Activated T-helper 17 cell treated with anti-CD3 and anti-CD28 coated beads, Interleukin-2, amount 50 U/mL, for 72 hours (primary cell): Measurements from ENCODE around the gene SEZ6L2. TPM values are rescaled to one million over a fixed set of nuclear protein-coding genes. Genes with fewer than 3 reads are reported as not detected.
"Not testable (repeated sequence)": the region's sequence is repeated elsewhere in the genome, so short reads cannot be mapped to it uniquely, and the experiment has no call there.

Experiments used
- ATAC-seq: fragments of 150-1000 bp; cut with Tn5 transposase; replicated peaks from 2 replicates; pipeline ENCODE4 v1.10.0; 2021; ENCODE audit warnings: mild to moderate bottlenecking, moderate library complexity
- H3K27ac Mint-ChIP-seq: one replicate; pipeline ENCODE4 v1.8.0; 2022; ENCODE audit warnings: mixed read lengths
- H3K27me3 Mint-ChIP-seq: one replicate; pipeline ENCODE4 v1.8.0; 2022; ENCODE audit warnings: mixed read lengths
- H3K36me3 Mint-ChIP-seq: one replicate; pipeline ENCODE4 v1.8.0; 2022; ENCODE audit warnings: low read depth, mild to moderate bottlenecking, mixed read lengths
- H3K4me1 Mint-ChIP-seq: one replicate; pipeline ENCODE4 v1.8.0; 2022; ENCODE audit warnings: mixed read lengths
- H3K4me3 Mint-ChIP-seq: one replicate; pipeline ENCODE4 v1.8.0; 2022; ENCODE audit warnings: mild to moderate bottlenecking, mixed read lengths
- H3K9me3 Mint-ChIP-seq: one replicate; pipeline ENCODE4 v1.8.0; 2022; ENCODE audit warnings: mixed read lengths
- total RNA-seq, 2 donors: library from RNA; stranded (reverse); gene quantifications; one replicate each; pipeline ENCODE4 v1.2.3, GENCODE V29; 2022

Gene SEZ6L2
- total RNA-seq = under 1 TPM in 1 of 2 donors, not detected in 1; 0.56 TPM

DNA sequence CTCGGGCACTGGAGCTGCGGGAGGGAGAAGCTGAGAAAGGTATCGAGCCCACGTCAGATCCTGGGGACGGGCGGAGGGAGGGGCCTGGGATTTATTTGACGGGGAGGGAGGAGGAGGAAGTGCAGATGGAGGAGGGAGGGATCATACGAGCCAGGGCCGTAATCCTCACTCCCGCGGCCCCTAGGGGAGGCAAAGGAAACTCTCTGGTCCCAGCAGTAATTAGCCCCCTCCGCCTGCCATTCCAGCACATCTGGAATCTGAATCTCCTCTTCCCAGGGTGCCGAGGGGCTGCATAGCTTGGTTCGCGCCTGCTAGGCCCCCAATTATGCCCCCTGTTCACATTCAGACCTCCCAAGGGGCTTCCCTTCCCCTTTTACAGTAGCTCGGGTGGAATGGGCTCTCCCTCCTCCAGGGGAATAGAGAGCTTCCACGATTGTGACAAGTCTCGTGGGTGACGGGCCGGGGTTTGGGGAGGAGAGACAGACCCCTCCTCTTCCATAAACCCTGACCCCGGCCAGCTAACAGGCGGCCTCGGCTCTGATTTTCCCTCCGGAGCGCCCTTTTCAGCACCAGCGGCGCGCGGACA, at the start of gene SEZ6L2:
TSS of gene SEZ6L2 (minus strand) at position 35 of the 586 bp plus-strand sequence. CDS start 531 bp downstream, outside the sequence.
- Mint-ChIP-seq H3K27me3 (peaks cover 27% of the 10 kb centered on the region), H3K9me3 (no peaks in the 10 kb centered on the region), H3K27ac (peak within 1 kb of the TSS; percentile 71), H3K4me3 (peak within 1 kb of the TSS; percentile 89), H3K36me3 (no peaks in the 10 kb centered on the region), H3K4me1 (peaks cover 12% of the 10 kb centered on the region)
- peak; percentile 19 for ATAC-seq

DNA sequence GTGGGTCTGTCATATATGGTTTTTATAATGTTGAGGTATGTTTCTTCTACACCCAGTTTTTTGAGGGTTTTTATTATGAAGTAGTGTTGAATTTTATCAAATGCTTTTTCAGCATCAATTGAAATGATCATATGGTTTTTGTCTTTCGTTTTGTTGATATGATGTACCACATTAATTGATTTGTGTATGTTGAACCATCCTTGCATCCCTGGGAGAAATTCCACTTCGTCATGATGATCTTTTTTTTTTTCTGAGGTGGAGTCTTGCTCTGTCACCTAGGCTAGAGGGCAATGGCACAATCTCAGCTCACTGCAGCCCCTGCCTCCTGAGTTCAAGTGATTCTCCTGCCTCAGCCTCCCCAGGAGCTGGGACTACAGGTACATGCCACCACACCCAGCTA, 48.5 kb upstream of the SEZ6L2 start:
- H3K27me3 Mint-ChIP-seq = no peaks in the 10 kb centered on the region
- H3K4me1 Mint-ChIP-seq = peaks cover 5% of the 10 kb centered on the region
- H3K36me3 Mint-ChIP-seq = no peaks in the 10 kb centered on the region
- H3K9me3 Mint-ChIP-seq = peaks cover 4% of the 10 kb centered on the region
- no peak for ATAC-seq
- no peak overlapping the region for H3K4me3 Mint-ChIP-seq
- H3K27ac Mint-ChIP-seq = no peak overlapping the region

DNA sequence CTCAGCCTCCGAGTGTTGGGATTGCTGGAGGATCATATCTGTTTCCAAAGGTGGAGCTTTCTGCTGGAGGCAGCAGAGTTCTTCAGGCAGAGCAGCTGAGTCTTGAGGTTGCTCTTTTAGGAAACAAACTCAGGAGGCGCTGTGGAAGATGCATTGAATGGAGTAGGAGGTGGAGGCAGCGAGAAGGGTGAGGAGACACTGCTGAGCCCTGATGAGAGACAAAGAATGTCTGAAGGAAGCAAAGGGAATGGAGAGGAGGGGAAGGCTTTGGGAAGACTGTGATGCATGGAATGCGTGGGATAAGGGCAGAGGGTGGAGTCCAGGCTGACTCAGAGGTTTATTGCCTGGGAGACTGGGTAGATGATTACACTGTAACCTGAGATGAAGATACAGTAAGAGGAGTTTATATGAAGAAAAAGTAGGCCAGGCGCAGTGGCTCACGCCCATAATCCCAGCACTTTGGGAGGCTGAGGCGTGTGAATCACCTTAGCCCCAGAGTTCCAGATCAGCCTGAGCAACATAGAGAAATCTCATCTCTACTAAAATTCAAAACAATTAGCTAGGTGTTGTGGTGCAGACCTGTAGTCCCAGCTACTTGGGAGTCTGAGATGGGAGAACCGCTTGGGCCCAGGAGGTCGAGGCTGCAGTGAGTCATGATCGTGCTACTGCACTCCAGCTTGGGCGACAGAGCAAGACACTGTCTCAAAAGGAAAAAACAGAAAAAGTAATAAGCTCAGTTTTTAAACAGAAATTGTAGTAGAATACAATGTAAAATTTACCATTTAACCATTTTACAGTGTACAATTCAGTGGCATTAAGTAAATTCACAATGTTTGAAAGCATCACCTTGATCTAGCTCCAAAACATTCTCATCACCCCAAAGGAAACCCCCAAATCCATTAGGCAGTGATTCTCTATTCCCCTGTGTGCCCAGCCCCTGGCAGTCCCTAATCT, 44.8 kb upstream of the SEZ6L2 start:
- H3K27ac Mint-ChIP-seq = peak overlapping the region; percentile 44
- no peaks in the 10 kb centered on the region for H3K36me3 Mint-ChIP-seq
- peaks cover 5% of the 10 kb centered on the region for H3K4me1 Mint-ChIP-seq
- no peak overlapping the region for H3K4me3 Mint-ChIP-seq
- ATAC-seq = no peak
- peaks cover 4% of the 10 kb centered on the region for H3K27me3 Mint-ChIP-seq
- H3K9me3 Mint-ChIP-seq = no peaks in the 10 kb centered on the region

DNA sequence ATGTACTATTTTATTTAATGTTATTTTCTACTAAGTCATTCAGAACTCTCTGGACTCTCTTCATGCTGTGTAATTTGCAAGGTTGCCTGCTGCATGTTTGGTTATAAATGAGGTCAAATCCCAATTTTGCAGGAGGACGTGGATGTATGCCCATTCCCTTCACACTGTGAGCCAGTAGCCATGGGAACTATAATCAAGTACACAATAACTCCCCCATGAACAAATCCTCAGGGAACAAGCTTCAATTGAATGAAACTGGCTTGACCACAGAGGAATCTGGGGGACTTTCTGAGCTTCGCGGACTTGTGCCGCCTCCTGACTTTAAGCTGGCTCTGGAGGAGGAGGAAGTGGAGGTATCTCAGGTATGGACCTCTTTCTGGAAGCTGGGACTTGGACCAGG, 41.3 kb upstream of the SEZ6L2 start:
- H3K27me3 Mint-ChIP-seq = peaks cover 11% of the 10 kb centered on the region
- no peaks in the 10 kb centered on the region for H3K36me3 Mint-ChIP-seq
- H3K4me3 Mint-ChIP-seq = no peak overlapping the region
- ATAC-seq = no peak
- H3K9me3 Mint-ChIP-seq = no peaks in the 10 kb centered on the region
- peaks cover 5% of the 10 kb centered on the region for H3K4me1 Mint-ChIP-seq
- no peak overlapping the region for H3K27ac Mint-ChIP-seq

DNA sequence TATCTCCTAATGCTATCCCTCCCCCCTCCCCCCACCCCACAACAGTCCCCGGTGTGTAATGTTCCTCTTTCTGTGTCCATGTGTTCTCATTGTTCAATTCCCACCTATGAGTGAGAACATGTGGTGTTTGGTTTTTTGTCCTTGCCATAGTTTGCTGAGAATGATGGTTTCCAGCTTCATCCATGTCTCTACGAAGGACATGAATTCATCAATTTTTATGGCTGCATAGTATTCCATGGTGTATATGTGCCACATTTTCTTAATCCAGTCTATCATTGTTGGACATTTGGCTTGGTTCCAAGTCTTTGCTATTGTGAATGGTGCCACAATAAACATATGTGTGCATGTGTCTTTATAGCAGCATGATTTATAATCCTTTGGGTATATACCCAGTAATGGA, 32.4 kb upstream of the SEZ6L2 start:
- not testable (repeated sequence) for H3K4me1 Mint-ChIP-seq, H3K36me3 Mint-ChIP-seq, H3K27ac Mint-ChIP-seq, ATAC-seq, H3K4me3 Mint-ChIP-seq, H3K27me3 Mint-ChIP-seq, H3K9me3 Mint-ChIP-seq

DNA sequence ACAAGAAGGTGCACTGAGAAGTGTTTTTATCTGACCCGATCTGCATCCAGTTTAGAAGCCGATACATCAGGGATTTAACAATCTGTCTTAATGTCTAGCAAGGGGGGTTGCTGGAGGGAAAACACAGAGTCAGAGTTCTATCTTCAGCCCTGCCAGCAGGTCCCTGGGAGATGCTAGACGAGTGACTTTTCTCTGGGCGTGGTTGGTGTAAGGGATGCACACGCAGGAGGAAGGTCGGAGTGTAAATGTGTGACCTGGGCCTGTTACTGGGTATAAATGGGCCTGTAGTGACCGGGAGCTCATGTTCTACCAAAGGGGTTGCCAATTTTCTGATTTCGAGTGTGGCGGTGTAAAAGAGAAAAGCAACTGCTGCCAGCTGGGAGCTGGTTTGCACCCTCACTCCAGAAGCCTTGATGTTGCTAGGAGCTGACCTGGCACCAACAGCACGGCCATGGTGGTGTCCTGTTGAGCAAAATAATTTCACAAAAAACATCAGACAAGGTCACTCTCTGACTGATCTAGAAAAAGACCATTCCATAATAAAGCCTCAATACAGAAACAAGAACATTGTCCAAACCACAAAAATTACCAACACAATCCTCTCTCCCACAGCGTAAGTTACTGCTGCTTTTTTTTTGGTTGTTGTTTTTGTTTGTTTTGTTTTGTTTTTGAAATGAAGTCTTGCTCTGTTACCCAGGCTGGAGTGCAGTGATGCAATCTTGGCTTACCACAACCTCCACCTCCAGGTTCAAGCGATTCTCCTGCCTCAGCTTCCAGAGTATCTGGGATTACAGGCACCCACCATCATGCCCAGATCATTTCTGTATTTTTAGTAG, 27.9 kb upstream of the SEZ6L2 start:
- Mint-ChIP-seq H3K27ac (peak overlapping the region; percentile 96), H3K9me3 (no peaks in the 10 kb centered on the region)
- ATAC-seq = no peak

DNA sequence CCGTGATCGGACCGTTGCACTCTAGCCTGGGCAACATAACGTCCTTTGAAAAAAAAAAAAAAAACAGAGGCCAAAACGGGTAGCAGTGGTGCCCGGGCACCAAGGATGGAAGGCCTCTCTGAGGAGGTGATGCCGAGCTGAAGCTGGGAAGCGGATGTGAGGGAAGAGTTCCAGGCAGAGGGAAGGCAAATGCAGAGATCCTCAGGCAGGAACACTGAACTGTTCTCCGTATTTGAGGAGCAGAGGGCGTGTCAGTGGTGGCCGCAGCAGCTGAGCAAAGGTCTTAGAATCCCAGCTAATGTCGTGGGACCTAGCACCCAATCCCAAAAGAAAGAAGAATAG, 27.3 kb upstream of the SEZ6L2 start:
- Mint-ChIP-seq H3K4me3 (peak overlapping the region; percentile 97), H3K27me3 (no peaks in the 10 kb centered on the region), H3K4me1 (peaks cover 14% of the 10 kb centered on the region), H3K27ac (peak overlapping the region; percentile 96), H3K36me3 (peaks cover 40% of the 10 kb centered on the region), H3K9me3 (no peaks in the 10 kb centered on the region)
- ATAC-seq = no peak

More for the DNA sequence above, 27.9 kb upstream of the SEZ6L2 start:
- Mint-ChIP-seq H3K36me3 (peaks cover 34% of the 10 kb centered on the region), H3K27me3 (no peaks in the 10 kb centered on the region), H3K4me1 (peaks cover 14% of the 10 kb centered on the region), H3K4me3 (peak overlapping the region; percentile 97)

DNA sequence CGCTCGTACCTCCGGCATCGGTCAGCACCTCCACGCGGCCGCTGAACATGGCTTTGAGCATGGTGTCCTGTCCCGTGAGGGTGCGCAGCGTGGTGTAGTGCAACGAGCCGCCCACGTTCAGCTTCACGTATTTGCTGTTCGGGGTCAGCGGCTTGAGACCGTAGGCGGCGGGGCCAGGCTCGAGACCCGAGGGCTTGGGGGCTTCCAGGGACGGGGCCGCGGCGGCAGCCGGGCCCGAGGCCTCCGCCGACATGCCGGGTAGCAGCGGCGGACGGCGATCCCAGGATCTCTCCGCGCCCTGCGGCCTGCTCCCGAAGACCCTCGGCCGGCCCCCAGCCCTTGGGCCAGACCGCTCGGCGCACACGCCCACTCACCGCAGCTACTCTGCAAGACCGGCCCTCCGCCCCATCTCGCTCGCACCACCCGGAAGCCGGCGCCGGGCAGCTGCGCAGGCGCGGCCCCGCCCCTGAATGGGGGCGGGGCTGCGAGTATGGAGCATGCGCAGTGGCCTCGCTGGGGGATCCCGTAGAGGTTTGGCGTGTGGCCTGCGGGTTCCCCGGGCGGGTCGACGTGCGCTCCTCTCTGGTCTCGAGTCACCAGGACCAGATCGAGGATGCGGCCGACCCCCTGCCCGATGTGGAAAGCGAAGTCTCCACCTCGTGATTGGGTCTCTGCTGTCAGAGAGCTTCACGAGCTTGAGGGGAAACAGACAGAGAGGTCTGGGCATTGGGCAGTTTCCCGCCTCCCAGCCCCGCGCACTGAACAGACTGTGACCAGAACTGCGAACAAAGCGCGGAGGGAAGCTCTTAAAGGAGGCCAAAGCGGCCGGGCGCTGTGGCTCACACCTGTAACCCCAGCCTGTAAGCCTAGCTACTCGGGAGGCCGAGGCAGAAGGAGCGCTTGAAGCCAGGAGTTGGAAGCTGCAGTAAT, 26.7 kb upstream of the SEZ6L2 start, which contains the start of gene KCTD13:
TSS of gene KCTD13 (minus strand) at position 446 of the 930 bp plus-strand sequence. CDS start at position 253, 193 bp downstream.
- Mint-ChIP-seq H3K4me3 (peak within 1 kb of the TSS; percentile 97), H3K36me3 (peaks cover 46% of the 10 kb centered on the region), H3K4me1 (peaks cover 14% of the 10 kb centered on the region), H3K27ac (peak within 1 kb of the TSS; percentile 97), H3K9me3 (no peaks in the 10 kb centered on the region), H3K27me3 (no peaks in the 10 kb centered on the region)
- peak; percentile 95 for ATAC-seq

DNA sequence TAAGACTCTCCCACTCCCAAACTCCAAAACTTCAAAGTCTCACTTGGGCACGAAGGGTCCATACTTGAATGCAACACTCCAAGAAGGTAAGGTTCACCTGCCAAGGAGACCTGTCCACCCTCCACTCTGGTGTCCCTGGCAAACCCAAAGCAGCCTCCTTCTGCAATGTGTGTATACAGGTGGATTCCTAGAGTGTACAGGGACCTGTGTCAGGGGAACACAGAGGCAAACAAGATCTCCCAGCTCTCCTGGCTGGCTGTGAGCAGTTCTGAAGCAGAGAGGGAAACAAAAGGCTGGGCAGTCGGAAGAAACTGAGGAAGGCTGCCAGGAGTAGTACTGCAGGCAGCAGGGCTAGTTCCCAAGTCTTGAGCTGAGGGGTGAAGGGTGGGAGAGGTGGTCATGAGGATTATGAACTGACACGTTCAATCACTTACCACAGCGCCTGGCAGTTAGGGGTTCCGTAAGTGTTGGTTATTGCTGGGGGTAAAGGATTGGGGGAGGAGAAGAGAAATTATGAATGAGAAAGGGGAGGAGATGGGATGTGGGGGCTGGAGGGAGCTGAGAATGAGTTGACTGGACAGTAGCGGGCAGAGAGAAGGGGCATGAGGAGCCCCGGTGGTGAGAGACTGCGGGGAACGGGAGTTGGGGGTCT, 25.9 kb upstream of the SEZ6L2 start:
- ATAC-seq = peak; percentile 2
- H3K4me1 Mint-ChIP-seq = peaks cover 14% of the 10 kb centered on the region
- peak overlapping the region; percentile 97 for H3K27ac Mint-ChIP-seq
- no peaks in the 10 kb centered on the region for H3K27me3 Mint-ChIP-seq
- H3K36me3 Mint-ChIP-seq = peaks cover 54% of the 10 kb centered on the region
- H3K9me3 Mint-ChIP-seq = no peaks in the 10 kb centered on the region
- H3K4me3 Mint-ChIP-seq = peak overlapping the region; percentile 97

DNA sequence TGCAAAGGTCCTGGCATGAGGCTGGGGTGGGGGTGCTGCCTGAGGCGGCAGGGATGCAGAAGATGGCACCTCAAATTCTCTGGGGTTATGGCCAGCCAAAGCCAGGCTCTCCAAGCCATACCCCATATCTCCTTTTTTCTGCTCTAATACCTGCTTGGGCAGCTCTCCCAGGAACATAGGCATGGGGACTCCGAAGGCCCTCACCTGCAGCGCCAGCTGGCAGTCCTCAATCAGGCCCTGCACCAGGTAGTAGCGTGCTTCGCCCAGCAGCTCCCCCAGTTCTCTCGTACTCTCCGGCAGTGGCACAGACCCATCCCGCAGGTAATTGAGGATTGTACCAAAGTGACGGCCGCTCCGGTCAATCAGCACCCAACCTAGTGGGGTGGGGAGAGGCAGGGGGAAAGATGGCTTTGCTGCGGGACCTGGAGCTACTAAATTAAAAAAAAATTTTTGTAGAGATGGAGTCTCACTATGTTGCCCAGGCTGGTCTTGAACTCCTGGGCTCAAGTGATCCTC, 23.7 kb upstream of the SEZ6L2 start:
- no peak overlapping the region for H3K4me3 Mint-ChIP-seq
- no peak for ATAC-seq
- H3K27ac Mint-ChIP-seq = no peak overlapping the region
- peaks cover 70% of the 10 kb centered on the region for H3K36me3 Mint-ChIP-seq
- H3K4me1 Mint-ChIP-seq = peaks cover 14% of the 10 kb centered on the region
- H3K9me3 Mint-ChIP-seq = no peaks in the 10 kb centered on the region
- no peaks in the 10 kb centered on the region for H3K27me3 Mint-ChIP-seq

DNA sequence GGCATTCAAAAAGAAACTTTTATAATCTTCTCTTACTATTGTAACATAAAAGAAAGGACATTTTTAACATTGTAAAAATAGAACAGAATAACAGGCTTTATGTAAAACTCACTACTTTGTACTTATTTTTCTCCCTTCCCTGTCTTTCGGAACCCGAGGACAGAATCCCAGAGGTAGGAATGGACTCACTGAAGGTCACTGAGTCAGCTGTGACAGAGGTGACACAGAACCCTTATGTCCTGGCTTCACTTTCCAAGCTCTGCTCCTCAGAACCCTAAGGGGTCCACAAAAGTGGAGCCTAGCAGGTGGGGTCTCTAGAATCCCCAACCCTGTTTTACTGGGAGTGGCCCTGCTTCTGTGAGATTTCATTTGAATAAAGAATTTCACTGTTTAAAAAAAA, 23.0 kb upstream of the SEZ6L2 start:
- Mint-ChIP-seq H3K4me1 (peaks cover 14% of the 10 kb centered on the region), H3K27ac (peak overlapping the region; percentile 28), H3K27me3 (no peaks in the 10 kb centered on the region), H3K9me3 (no peaks in the 10 kb centered on the region), H3K36me3 (peaks cover 76% of the 10 kb centered on the region), H3K4me3 (no peak overlapping the region)
- ATAC-seq = no peak

DNA sequence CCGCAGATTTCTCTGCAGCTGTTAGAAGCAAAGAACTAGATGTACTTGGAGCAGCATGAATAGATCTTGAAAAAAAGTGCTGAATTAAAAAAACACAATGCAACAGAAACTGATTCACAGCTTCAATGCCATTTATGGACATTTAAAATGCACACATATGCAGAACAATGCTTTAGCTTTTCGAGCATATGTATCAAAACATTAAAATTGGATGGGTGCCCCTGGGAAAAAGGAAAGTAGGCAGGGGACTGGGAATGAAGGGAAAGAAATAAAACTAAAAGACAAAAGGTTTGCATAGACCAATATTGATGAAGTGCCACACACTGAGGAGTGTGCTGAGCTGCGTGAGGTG, 21.7 kb upstream of the SEZ6L2 start:
- Mint-ChIP-seq H3K9me3 (no peaks in the 10 kb centered on the region), H3K27ac (no peak overlapping the region), H3K36me3 (peaks cover 88% of the 10 kb centered on the region), H3K27me3 (no peaks in the 10 kb centered on the region), H3K4me3 (no peak overlapping the region), H3K4me1 (peaks cover 7% of the 10 kb centered on the region)
- no peak for ATAC-seq
